Measurements from ENCODE around the gene SLC16A10. TPM values are rescaled to one million over a fixed set of nuclear protein-coding genes. Genes with fewer than 3 reads are reported as not detected.
"Not testable (repeated sequence)": the region's sequence is repeated elsewhere in the genome, so short reads cannot be mapped to it uniquely, and the experiment has no call there.

Gene SLC16A10
- total RNA-seq, 2 experiments from 2014 or later: 13.4 to 13.8 TPM

DNA sequence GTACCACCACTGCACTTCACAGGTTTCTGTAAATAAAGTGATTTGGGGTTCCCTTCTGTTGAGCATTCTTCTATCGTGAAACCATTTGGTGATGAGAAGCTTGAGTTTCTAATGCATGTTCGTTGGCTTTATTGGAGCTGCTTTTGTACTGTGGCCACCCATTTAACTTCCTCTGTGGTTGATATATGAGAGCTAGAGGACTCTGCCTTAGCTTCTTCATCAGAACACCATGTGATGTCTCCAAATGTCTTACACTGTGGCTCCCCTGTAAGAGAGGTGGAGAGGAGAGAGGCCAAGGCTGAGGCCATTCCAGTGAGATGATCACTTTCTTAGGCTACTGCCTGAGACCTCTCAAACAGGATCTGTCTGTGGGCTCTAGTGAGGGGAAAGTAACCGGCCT, 114.5 kb downstream of the SLC16A10 start:
- ChIA-PET POLR2A (no interaction called here), CTCF (no interaction called here)
- no peak overlapping the region for H3K27ac Mint-ChIP-seq
- peaks cover 32% of the 10 kb centered on the region for H3K4me1 Mint-ChIP-seq (ENCODE audit: low read depth)
- H3K9me3 Mint-ChIP-seq: no peaks in the 10 kb centered on the region
- ATAC-seq (ENCODE audit: poor library complexity) (no peak), DNase-seq (no peak)
- H3K4me3 Mint-ChIP-seq: no peak overlapping the region
- H3K27me3 ChIP-seq (ENCODE audit: control insufficient read depth in 1 of 2, insufficient read depth in 2 of 2, low read length in 2 of 2): no peaks in the 10 kb centered on the region
- H3K27ac ChIP-seq (ENCODE audit: low read depth in 1 of 2, low read length in 2 of 2): no peak overlapping the region
- TF ChIP-seq CTCF (IDR thresholded peaks at IDR 0.05): no peak
- no peak overlapping the region for H3K4me3 ChIP-seq (ENCODE audit: low read length)
- H3K36me3 ChIP-seq (ENCODE audit: insufficient read depth, low read length): no peaks in the 10 kb centered on the region
- H3K4me1 ChIP-seq (ENCODE audit: insufficient read depth, low read length): peaks cover 12% of the 10 kb centered on the region
- no peaks in the 10 kb centered on the region for H3K27me3 Mint-ChIP-seq
- no peaks in the 10 kb centered on the region for H3K9me3 ChIP-seq (ENCODE audit: control insufficient read depth in 1 of 2, insufficient read depth in 1 of 2, low read length in 2 of 2)
- intact Hi-C loops (cut with DNase I, micrococcal nuclease): no loop called here
- H3K36me3 Mint-ChIP-seq (ENCODE audit: low read depth): no peaks in the 10 kb centered on the region

- H3K9me3 Mint-ChIP-seq; H3K4me3 Mint-ChIP-seq; ATAC-seq (ENCODE audit: poor library complexity); DNase-seq; H3K27me3 Mint-ChIP-seq; H3K36me3 ChIP-seq (ENCODE audit: insufficient read depth, low read length); POLR2A ChIA-PET; H3K27ac ChIP-seq (ENCODE audit: low read depth in 1 of 2, low read length in 2 of 2); CTCF ChIA-PET; H3K27me3 ChIP-seq (ENCODE audit: control insufficient read depth in 1 of 2, insufficient read depth in 2 of 2, low read length in 2 of 2); H3K9me3 ChIP-seq (ENCODE audit: control insufficient read depth in 1 of 2, insufficient read depth in 1 of 2, low read length in 2 of 2); H3K4me3 ChIP-seq (ENCODE audit: low read length); intact Hi-C loops (cut with DNase I, micrococcal nuclease); H3K36me3 Mint-ChIP-seq (ENCODE audit: low read depth); H3K27ac Mint-ChIP-seq: not testable (repeated sequence)
- H3K4me1 ChIP-seq (ENCODE audit: insufficient read depth, low read length): peaks cover 12% of the 10 kb centered on the region
- H3K4me1 Mint-ChIP-seq (ENCODE audit: low read depth): peaks cover 30% of the 10 kb centered on the region
Observed at GRCh38 chr6:111203539-111203938, 116.2 kb downstream of the SLC16A10 start.

GRCh38 chr6:111204305-111204704, 117.0 kb downstream of the SLC16A10 start:
- H3K36me3 Mint-ChIP-seq (ENCODE audit: low read depth): no peaks in the 10 kb centered on the region
- H3K4me3 Mint-ChIP-seq: no peak overlapping the region
- ChIA-PET POLR2A (interaction anchor here (0.6 kb wide), 1 partner anchor 116 kb away, joined by 4 read pairs; no protein-coding TSS in a partner anchor), CTCF (no interaction called here)
- no peaks in the 10 kb centered on the region for H3K9me3 Mint-ChIP-seq
- no peak overlapping the region for H3K27ac Mint-ChIP-seq
- no peak overlapping the region for H3K4me3 ChIP-seq (ENCODE audit: low read length)
- H3K4me1 Mint-ChIP-seq (ENCODE audit: low read depth): peaks cover 28% of the 10 kb centered on the region
- no peaks in the 10 kb centered on the region for H3K36me3 ChIP-seq (ENCODE audit: insufficient read depth, low read length)
- H3K9me3 ChIP-seq (ENCODE audit: control insufficient read depth in 1 of 2, insufficient read depth in 1 of 2, low read length in 2 of 2): no peaks in the 10 kb centered on the region
- peaks cover 12% of the 10 kb centered on the region for H3K4me1 ChIP-seq (ENCODE audit: insufficient read depth, low read length)
- no peaks in the 10 kb centered on the region for H3K27me3 Mint-ChIP-seq
- no peak overlapping the region for H3K27ac ChIP-seq (ENCODE audit: low read depth in 1 of 2, low read length in 2 of 2)
- no peak for DNase-seq
- intact Hi-C loops (cut with DNase I, micrococcal nuclease): no loop called here
- ATAC-seq (ENCODE audit: poor library complexity): no peak
- no peaks in the 10 kb centered on the region for H3K27me3 ChIP-seq (ENCODE audit: control insufficient read depth in 1 of 2, insufficient read depth in 2 of 2, low read length in 2 of 2)
- no peak for TF ChIP-seq CTCF (IDR thresholded peaks at IDR 0.05)

DNA sequence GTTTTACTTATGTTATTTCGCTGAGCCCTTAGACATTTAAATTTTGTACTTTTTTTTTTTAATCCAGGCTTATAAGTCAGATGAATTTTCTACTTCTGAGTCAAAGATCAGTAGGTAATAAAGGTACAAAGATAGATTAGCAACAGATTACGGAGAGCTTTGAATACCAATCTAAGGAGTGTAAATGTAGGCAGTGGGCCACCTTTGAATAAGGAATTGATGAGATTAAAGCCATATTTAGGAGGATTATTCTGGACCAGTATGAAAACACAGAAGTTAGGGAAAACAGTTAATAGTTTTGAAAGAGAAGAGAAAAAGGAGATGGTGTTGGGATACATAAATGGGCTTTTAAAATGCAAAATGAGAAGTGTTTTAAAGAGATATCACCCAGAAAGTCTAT, 117.6 kb downstream of the SLC16A10 start:
- Mint-ChIP-seq H3K4me1 (ENCODE audit: low read depth) (peaks cover 28% of the 10 kb centered on the region), H3K36me3 (ENCODE audit: low read depth) (no peaks in the 10 kb centered on the region), H3K27me3 (no peaks in the 10 kb centered on the region), H3K9me3 (no peaks in the 10 kb centered on the region), H3K4me3 (no peak overlapping the region), H3K27ac (no peak overlapping the region)
- Histone ChIP-seq H3K27ac (ENCODE audit: low read depth in 1 of 2, low read length in 2 of 2) (no peak overlapping the region), H3K36me3 (ENCODE audit: insufficient read depth, low read length) (no peaks in the 10 kb centered on the region), H3K9me3 (ENCODE audit: control insufficient read depth in 1 of 2, insufficient read depth in 1 of 2, low read length in 2 of 2) (no peaks in the 10 kb centered on the region), H3K4me3 (ENCODE audit: low read length) (no peak overlapping the region), H3K27me3 (ENCODE audit: control insufficient read depth in 1 of 2, insufficient read depth in 2 of 2, low read length in 2 of 2) (no peaks in the 10 kb centered on the region), H3K4me1 (ENCODE audit: insufficient read depth, low read length) (peaks cover 12% of the 10 kb centered on the region)
- no peak for TF ChIP-seq CTCF (IDR thresholded peaks at IDR 0.05)
- ChIA-PET POLR2A (interaction anchor here (0.6 kb wide), 1 partner anchor 117 kb away, joined by 4 read pairs; no protein-coding TSS in a partner anchor), CTCF (no interaction called here)
- intact Hi-C loops (cut with DNase I, micrococcal nuclease): no loop called here
- ATAC-seq (ENCODE audit: poor library complexity) (no peak), DNase-seq (no peak)
